ENCODE data around the gene GAS2L3. TPM values are rescaled to one million over a fixed set of nuclear protein-coding genes. Genes with fewer than 3 reads are reported as not detected.

GAS2L3 gene
- total RNA-seq, result 0.10 and 0.29 TPM in 2 replicates
- total RNA-seq (2013), result 0.28 TPM
- not detected in 2 replicates for polyA plus RNA-seq
- polyA minus RNA-seq, result not detected in 2 replicates

GRCh38 chr12:100573292-100574186 is at the start of gene GAS2L3:
TSS of gene GAS2L3 (plus strand) at chr12:100573684. CDS start at chr12:100594905, 21,221 bp downstream.
- ATAC-seq (ENCODE audit: low read depth) (peak; percentile 95), DNase-seq (peak; percentile 70)
- CTCF ChIA-PET, result no interaction called here
- no peak for TF ChIP-seq EZH2 (IDR thresholded peaks at IDR 0.05; ENCODE audit: borderline replicate concordance, insufficient read depth, low read depth, low read length, poor library complexity, severe bottlenecking)
- TF ChIP-seq, protein P1, sequence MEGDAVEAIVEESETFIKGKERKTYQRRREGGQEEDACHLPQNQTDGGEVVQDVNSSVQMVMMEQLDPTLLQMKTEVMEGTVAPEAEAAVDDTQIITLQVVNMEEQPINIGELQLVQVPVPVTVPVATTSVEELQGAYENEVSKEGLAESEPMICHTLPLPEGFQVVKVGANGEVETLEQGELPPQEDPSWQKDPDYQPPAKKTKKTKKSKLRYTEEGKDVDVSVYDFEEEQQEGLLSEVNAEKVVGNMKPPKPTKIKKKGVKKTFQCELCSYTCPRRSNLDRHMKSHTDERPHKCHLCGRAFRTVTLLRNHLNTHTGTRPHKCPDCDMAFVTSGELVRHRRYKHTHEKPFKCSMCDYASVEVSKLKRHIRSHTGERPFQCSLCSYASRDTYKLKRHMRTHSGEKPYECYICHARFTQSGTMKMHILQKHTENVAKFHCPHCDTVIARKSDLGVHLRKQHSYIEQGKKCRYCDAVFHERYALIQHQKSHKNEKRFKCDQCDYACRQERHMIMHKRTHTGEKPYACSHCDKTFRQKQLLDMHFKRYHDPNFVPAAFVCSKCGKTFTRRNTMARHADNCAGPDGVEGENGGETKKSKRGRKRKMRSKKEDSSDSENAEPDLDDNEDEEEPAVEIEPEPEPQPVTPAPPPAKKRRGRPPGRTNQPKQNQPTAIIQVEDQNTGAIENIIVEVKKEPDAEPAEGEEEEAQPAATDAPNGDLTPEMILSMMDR (IDR thresholded peaks at IDR 0.05), result no peak
- no peaks in the 10 kb centered on the region for H3K36me3 ChIP-seq (replicated peaks in 1 of 2; ENCODE audit: control extremely low read depth in 1 of 2, control insufficient read depth in 1 of 2, extremely low read depth in 1 of 2, insufficient read depth in 2 of 2, low read length in 1 of 2)
- intact Hi-C loops (cut with micrococcal nuclease), result loop anchor here (5.0 kb wide), 1 partner anchor 306 kb away; the partner anchor contains the start of genes DEPDC4 and SCYL2
- H2AFZ ChIP-seq (ENCODE audit: insufficient read depth, low read depth, low read length, poor library complexity, severe bottlenecking), result peak within 1 kb of the TSS; percentile 90
- POLR2A ChIA-PET, result no interaction called here
- H3K79me2 ChIP-seq (ENCODE audit: control insufficient read depth, insufficient read depth, low read length), result no peaks in the 10 kb centered on the region
- no peaks in the 10 kb centered on the region for H3K9me3 Mint-ChIP-seq (ENCODE audit: insufficient read depth)
- H3K27me3 ChIP-seq (replicated peaks in 1 of 4; ENCODE audit: control extremely low read depth in 1 of 4, control insufficient read depth in 3 of 4, insufficient read depth in 4 of 4, low read length in 3 of 4), result peaks cover 0 to 12% (median 0%) of the 10 kb centered on the region in 4 experiments
- H3K4me3 ChIP-seq (ENCODE audit: control extremely low read depth in 1 of 5, extremely low read depth in 1 of 5, insufficient read depth in 1 of 5, low read depth in 2 of 5, low read length in 4 of 5), result peak within 1 kb of the TSS; percentile 32 to 80 (median 66)
- H3K4me3 Mint-ChIP-seq, result peak within 1 kb of the TSS; percentile 90
- H3K4me1 Mint-ChIP-seq, result peaks cover 14% of the 10 kb centered on the region
- WGBS (ENCODE audit: insufficient coverage), result 4% methylated on average over 70 of the region's 70 CpGs
- no peak within 1 kb of the TSS for H3K27ac Mint-ChIP-seq
- peak within 1 kb of the TSS; percentile 85 for H3K9ac ChIP-seq (ENCODE audit: low read length)
- H3K4me2 ChIP-seq (replicated peaks; ENCODE audit: low read depth, low read length, poor library complexity, severe bottlenecking), result peak within 1 kb of the TSS; percentile 93
- peaks cover 12 to 14% of the 10 kb centered on the region in 2 donors for H3K4me1 ChIP-seq (ENCODE audit: control insufficient read depth in 2 of 2, insufficient read depth in 2 of 2, low read length in 2 of 2)
- peak within 1 kb of the TSS in 1 of 2 donors; percentile 52 for H3K27ac ChIP-seq (ENCODE audit: low read length in 2 of 2)
- no peaks in the 10 kb centered on the region for H4K20me1 ChIP-seq (ENCODE audit: control insufficient read depth, insufficient read depth, low read length, poor library complexity, severe bottlenecking)
- H3K27me3 Mint-ChIP-seq, result peaks cover 16% of the 10 kb centered on the region
- no peaks in the 10 kb centered on the region for H3K9me3 ChIP-seq (ENCODE audit: control extremely low read depth in 1 of 3, control insufficient read depth in 2 of 3, insufficient read depth in 1 of 3, low read length in 2 of 3)

DNA sequence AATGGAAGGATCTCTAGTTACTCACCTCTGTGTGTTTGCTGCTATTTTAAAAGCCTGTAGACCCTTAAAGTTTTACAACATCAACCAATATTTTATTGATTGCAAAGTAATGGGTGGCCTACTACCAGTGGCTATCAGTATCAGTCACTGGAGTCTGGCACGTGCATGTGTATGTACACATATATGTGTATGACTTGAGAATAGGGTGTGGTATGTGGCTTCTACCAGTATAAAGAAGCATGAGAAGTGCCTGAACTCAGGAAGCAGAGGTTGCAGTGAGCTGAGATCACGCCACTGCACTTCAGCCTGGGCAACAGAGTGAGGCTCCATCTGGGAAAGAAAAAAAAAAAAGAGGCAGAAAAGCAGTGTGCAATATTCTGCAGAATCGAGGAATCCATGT is 45.5 kb upstream of the GAS2L3 start:
- WGBS (ENCODE audit: insufficient coverage), result 83% methylated on average over 2 of the region's 3 CpGs
- H3K9me3 Mint-ChIP-seq (ENCODE audit: insufficient read depth), result no peaks in the 10 kb centered on the region
- H3K9me3 ChIP-seq (ENCODE audit: control extremely low read depth in 1 of 3, control insufficient read depth in 2 of 3, insufficient read depth in 1 of 3, low read length in 2 of 3), result no peaks in the 10 kb centered on the region

More for the DNA sequence above, 45.5 kb upstream of the GAS2L3 start:
- H3K4me2 ChIP-seq (replicated peaks; ENCODE audit: low read depth, low read length, poor library complexity, severe bottlenecking), result no peak overlapping the region
- no peaks in the 10 kb centered on the region for H3K36me3 ChIP-seq (replicated peaks in 1 of 2; ENCODE audit: control extremely low read depth in 1 of 2, control insufficient read depth in 1 of 2, extremely low read depth in 1 of 2, insufficient read depth in 2 of 2, low read length in 1 of 2)
- H3K27ac ChIP-seq (ENCODE audit: low read length in 2 of 2), result no peak overlapping the region
- Mint-ChIP-seq H3K27ac (no peak overlapping the region), H3K4me1 (no peaks in the 10 kb centered on the region), H3K27me3 (peaks cover 6% of the 10 kb centered on the region), H3K4me3 (no peak overlapping the region)
- DNase-seq, result no peak
- ChIA-PET POLR2A (no interaction called here), CTCF (no interaction called here)
- H2AFZ ChIP-seq (ENCODE audit: insufficient read depth, low read depth, low read length, poor library complexity, severe bottlenecking), result no peak overlapping the region
- no peaks in the 10 kb centered on the region for H3K4me1 ChIP-seq (ENCODE audit: control insufficient read depth in 2 of 2, insufficient read depth in 2 of 2, low read length in 2 of 2)
- ATAC-seq (ENCODE audit: low read depth), result no peak
- H3K79me2 ChIP-seq (ENCODE audit: control insufficient read depth, insufficient read depth, low read length), result no peaks in the 10 kb centered on the region
- peaks cover 0 to 4% (median 0%) of the 10 kb centered on the region in 4 experiments for H3K27me3 ChIP-seq (replicated peaks in 1 of 4; ENCODE audit: control extremely low read depth in 1 of 4, control insufficient read depth in 3 of 4, insufficient read depth in 4 of 4, low read length in 3 of 4)
- intact Hi-C loops (cut with micrococcal nuclease), result no loop called here
- H3K4me3 ChIP-seq (ENCODE audit: control extremely low read depth in 1 of 5, extremely low read depth in 1 of 5, insufficient read depth in 1 of 5, low read depth in 2 of 5, low read length in 4 of 5), result no peak overlapping the region
- no peaks in the 10 kb centered on the region for H4K20me1 ChIP-seq (ENCODE audit: control insufficient read depth, insufficient read depth, low read length, poor library complexity, severe bottlenecking)
- TF ChIP-seq, protein P1 (IDR thresholded peaks at IDR 0.05), result no peak
- TF ChIP-seq EZH2 (IDR thresholded peaks at IDR 0.05; ENCODE audit: borderline replicate concordance, insufficient read depth, low read depth, low read length, poor library complexity, severe bottlenecking), result no peak
- no peak overlapping the region for H3K9ac ChIP-seq (ENCODE audit: low read length)
